ENCODE measurements around the gene LYAR.

LYAR gene

GRCh38 chr4:4269856-4270255, 20.1 kb downstream of the LYAR start:
- H3K79me2 ChIP-seq (ENCODE audit: insufficient read depth, low read length), result no peaks in the 10 kb centered on the region
- no peaks in the 10 kb centered on the region for H3K9me2 ChIP-seq (replicated peaks; ENCODE audit: low read depth, low read length)
- TF ChIP-seq EZH2phosphoT487 (IDR thresholded peaks at IDR 0.05; ENCODE audit: borderline replicate concordance), result no peak
- no peak for TF ChIP-seq CTCF (conservative IDR thresholded peaks at IDR 0.05; ENCODE audit: low read length)
- no peaks in the 10 kb centered on the region for H3K9me3 ChIP-seq (ENCODE audit: insufficient read depth, low read depth, low read length)
- H3K36me3 ChIP-seq (ENCODE audit: insufficient read depth, low read length), result peaks cover 63% of the 10 kb centered on the region; the same call in 1 of the 2 replicates
- no peak overlapping the region for H3K9ac ChIP-seq (ENCODE audit: low read depth, low read length, poor library complexity, severe bottlenecking)
- H2AFZ ChIP-seq (ENCODE audit: low read length), result no peak overlapping the region
- no peak overlapping the region for H3K4me3 ChIP-seq (ENCODE audit: low read length, poor library complexity, severe bottlenecking)
- H3K4me2 ChIP-seq (ENCODE audit: low read depth, low read length, poor library complexity, severe bottlenecking), result no peak overlapping the region
- H3F3A ChIP-seq (ENCODE audit: low read depth), result no peaks in the 10 kb centered on the region
- H3K27me3 ChIP-seq (ENCODE audit: insufficient read depth, low read length, poor library complexity, severe bottlenecking), result no peaks in the 10 kb centered on the region
- H4K20me1 ChIP-seq (ENCODE audit: insufficient read depth, low read length, poor library complexity, severe bottlenecking), result no peaks in the 10 kb centered on the region
- no peaks in the 10 kb centered on the region for H3K4me1 ChIP-seq (ENCODE audit: insufficient read depth, low read length, poor library complexity, severe bottlenecking)

GRCh38 chr4:4269331-4269731, 20.6 kb downstream of the LYAR start:
- no peak overlapping the region for H3K4me3 ChIP-seq (ENCODE audit: low read length, poor library complexity, severe bottlenecking)
- H3K79me2 ChIP-seq (ENCODE audit: insufficient read depth, low read length), result no peaks in the 10 kb centered on the region
- H3K9me2 ChIP-seq (replicated peaks; ENCODE audit: low read depth, low read length), result no peaks in the 10 kb centered on the region
- H3K9me3 ChIP-seq (ENCODE audit: insufficient read depth, low read depth, low read length), result no peaks in the 10 kb centered on the region
- no peak overlapping the region for H3K4me2 ChIP-seq (ENCODE audit: low read depth, low read length, poor library complexity, severe bottlenecking)
- H4K20me1 ChIP-seq (ENCODE audit: insufficient read depth, low read length, poor library complexity, severe bottlenecking), result no peaks in the 10 kb centered on the region
- TF ChIP-seq EZH2phosphoT487 (IDR thresholded peaks at IDR 0.05; ENCODE audit: borderline replicate concordance), result no peak
- TF ChIP-seq CTCF (conservative IDR thresholded peaks at IDR 0.05; ENCODE audit: low read length), result no peak
- no peak overlapping the region for H2AFZ ChIP-seq (ENCODE audit: low read length)
- no peaks in the 10 kb centered on the region for H3F3A ChIP-seq (ENCODE audit: low read depth)
- H3K36me3 ChIP-seq (ENCODE audit: insufficient read depth, low read length), result peaks cover 58% of the 10 kb centered on the region; the same call in 1 of the 2 replicates
- no peaks in the 10 kb centered on the region for H3K4me1 ChIP-seq (ENCODE audit: insufficient read depth, low read length, poor library complexity, severe bottlenecking)
- H3K27me3 ChIP-seq (ENCODE audit: insufficient read depth, low read length, poor library complexity, severe bottlenecking), result no peaks in the 10 kb centered on the region
- no peak overlapping the region for H3K9ac ChIP-seq (ENCODE audit: low read depth, low read length, poor library complexity, severe bottlenecking)

- no peaks in the 10 kb centered on the region for H3K4me1 ChIP-seq (ENCODE audit: insufficient read depth, low read length, poor library complexity, severe bottlenecking)
- no peaks in the 10 kb centered on the region for H3K27me3 ChIP-seq (ENCODE audit: insufficient read depth, low read length, poor library complexity, severe bottlenecking)
- H3F3A ChIP-seq (ENCODE audit: low read depth), result no peaks in the 10 kb centered on the region
- H3K9me3 ChIP-seq (ENCODE audit: insufficient read depth, low read depth, low read length), result no peaks in the 10 kb centered on the region
- H3K4me3 ChIP-seq (ENCODE audit: low read length, poor library complexity, severe bottlenecking), result no peak overlapping the region
- no peaks in the 10 kb centered on the region for H3K79me2 ChIP-seq (ENCODE audit: insufficient read depth, low read length)
- H3K9me2 ChIP-seq (replicated peaks; ENCODE audit: low read depth, low read length), result no peaks in the 10 kb centered on the region
- no peak overlapping the region for H3K9ac ChIP-seq (ENCODE audit: low read depth, low read length, poor library complexity, severe bottlenecking)
- no peak overlapping the region for H3K4me2 ChIP-seq (ENCODE audit: low read depth, low read length, poor library complexity, severe bottlenecking)
- H3K36me3 ChIP-seq (ENCODE audit: insufficient read depth, low read length), result peaks cover 52% of the 10 kb centered on the region; the same call in 1 of the 2 replicates
- TF ChIP-seq EZH2phosphoT487 (IDR thresholded peaks at IDR 0.05; ENCODE audit: borderline replicate concordance) (no peak), CTCF (conservative IDR thresholded peaks at IDR 0.05; ENCODE audit: low read length) (no peak)
- H2AFZ ChIP-seq (ENCODE audit: low read length), result no peak overlapping the region
- no peaks in the 10 kb centered on the region for H4K20me1 ChIP-seq (ENCODE audit: insufficient read depth, low read length, poor library complexity, severe bottlenecking)
These were observed 21.2 kb downstream of the LYAR start for GRCh38 chr4:4268776-4269175.
